ENCODE measurements around the gene ZNF593OS. TPM values are rescaled to one million over a fixed set of nuclear protein-coding genes. Genes with fewer than 3 reads are reported as not detected.

The ZNF593OS gene
- total and polyA plus RNA-seq, 7 donors: 0.16 to 4.2 (median 1.6) TPM

DNA sequence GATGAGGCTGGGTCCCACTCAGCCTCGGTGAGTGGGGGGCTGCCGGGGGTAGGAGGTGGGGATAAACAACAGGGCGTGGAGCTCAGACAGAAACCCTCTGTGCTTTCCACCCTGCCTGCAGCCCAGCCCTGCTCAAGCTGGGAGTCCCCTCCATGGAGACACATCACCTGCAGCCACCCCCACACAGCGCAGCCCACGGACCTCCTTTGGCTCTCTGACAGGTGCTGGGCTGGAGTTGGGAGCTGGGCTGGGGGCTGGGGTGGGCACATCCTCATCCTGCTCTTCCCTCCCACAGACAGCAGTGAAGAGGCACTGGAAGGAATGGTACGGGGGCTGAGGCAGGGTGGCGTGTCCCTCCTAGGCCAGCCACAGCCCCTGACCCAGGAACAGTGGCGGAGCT, 16.8 kb upstream of the ZNF593OS start:
- 88 to 92% (median 91%) methylated on average over 6 to 8 of the region's 8 CpGs for WGBS, 3 donors
- TF ChIP-seq, protein P1, sequence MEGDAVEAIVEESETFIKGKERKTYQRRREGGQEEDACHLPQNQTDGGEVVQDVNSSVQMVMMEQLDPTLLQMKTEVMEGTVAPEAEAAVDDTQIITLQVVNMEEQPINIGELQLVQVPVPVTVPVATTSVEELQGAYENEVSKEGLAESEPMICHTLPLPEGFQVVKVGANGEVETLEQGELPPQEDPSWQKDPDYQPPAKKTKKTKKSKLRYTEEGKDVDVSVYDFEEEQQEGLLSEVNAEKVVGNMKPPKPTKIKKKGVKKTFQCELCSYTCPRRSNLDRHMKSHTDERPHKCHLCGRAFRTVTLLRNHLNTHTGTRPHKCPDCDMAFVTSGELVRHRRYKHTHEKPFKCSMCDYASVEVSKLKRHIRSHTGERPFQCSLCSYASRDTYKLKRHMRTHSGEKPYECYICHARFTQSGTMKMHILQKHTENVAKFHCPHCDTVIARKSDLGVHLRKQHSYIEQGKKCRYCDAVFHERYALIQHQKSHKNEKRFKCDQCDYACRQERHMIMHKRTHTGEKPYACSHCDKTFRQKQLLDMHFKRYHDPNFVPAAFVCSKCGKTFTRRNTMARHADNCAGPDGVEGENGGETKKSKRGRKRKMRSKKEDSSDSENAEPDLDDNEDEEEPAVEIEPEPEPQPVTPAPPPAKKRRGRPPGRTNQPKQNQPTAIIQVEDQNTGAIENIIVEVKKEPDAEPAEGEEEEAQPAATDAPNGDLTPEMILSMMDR (IDR thresholded peaks at IDR 0.05): no peak
- Histone ChIP-seq H3K9me3 (no peaks in the 10 kb centered on the region), H3K27me3 (ENCODE audit: insufficient read depth in 3 of 3, low read length in 2 of 3) (no peaks in the 10 kb centered on the region), H3K36me3 (ENCODE audit: insufficient read depth in 1 of 2, low read depth in 1 of 2) (peaks cover 0 to 62% of the 10 kb centered on the region in 2 donors), H3K4me1 (peaks cover 1% of the 10 kb centered on the region), H3K27ac (no peak overlapping the region), H3K4me3 (no peak overlapping the region)
- no peak for DNase-seq
- ATAC-seq: no peak
- intact Hi-C loops (cut with DNase I): no loop called here

DNA sequence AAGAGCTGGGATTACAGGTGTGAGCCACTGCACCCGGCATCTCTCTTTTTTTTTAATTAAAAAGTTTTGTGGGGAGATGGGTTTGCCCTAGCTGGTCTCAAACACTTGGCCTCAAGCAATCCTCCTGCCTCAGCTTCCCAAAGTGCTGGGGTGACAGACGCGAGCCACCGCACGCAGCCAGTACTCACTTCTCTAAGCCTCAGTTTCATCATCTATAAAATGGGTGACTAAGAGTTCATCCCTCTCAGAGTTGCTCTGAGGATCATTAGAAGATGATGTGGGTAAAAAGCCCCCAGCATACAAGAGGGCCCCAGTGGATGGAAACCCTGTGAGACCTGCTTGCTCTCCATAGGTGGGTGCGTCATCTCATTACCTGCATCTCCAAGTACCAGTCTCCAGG, 16.2 kb upstream of the ZNF593OS start:
- H3K4me1 ChIP-seq: peaks cover 7% of the 10 kb centered on the region
- no peak for ATAC-seq
- DNase-seq: no peak
- H3K4me3 ChIP-seq: no peak overlapping the region
- no peaks in the 10 kb centered on the region for H3K27me3 ChIP-seq (ENCODE audit: insufficient read depth in 3 of 3, low read length in 2 of 3)
- no peak overlapping the region for H3K27ac ChIP-seq
- H3K36me3 ChIP-seq (ENCODE audit: insufficient read depth in 1 of 2, low read depth in 1 of 2): peaks cover 0 to 63% of the 10 kb centered on the region in 2 donors
- intact Hi-C loops (cut with DNase I): no loop called here
- WGBS, 3 donors: 92 to 97% (median 95%) methylated on average over 6 of the region's 6 CpGs
- TF ChIP-seq, protein P1 (IDR thresholded peaks at IDR 0.05): no peak
- no peaks in the 10 kb centered on the region for H3K9me3 ChIP-seq

DNA sequence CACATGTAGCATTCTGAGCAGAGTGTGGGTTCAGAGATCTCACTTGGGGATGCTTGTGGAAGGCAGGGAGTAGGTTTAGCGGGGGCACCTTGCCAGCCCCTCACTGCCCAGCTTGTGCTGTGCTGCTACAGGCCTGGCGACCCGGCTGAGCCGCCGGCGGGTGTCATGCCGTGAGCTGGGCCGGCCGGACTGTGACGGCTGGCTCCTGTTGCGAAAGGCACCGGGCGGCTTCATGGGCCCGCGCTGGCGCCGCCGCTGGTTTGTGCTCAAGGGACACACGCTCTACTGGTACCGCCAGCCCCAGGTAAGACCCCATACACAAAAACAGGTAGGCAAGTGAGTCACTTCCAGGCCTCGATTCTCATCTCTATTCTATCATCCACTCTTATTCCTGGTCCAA, 13.3 kb upstream of the ZNF593OS start:
- DNase-seq: no peak
- WGBS, 3 donors: 89 to 96% (median 92%) methylated on average over 21 of the region's 21 CpGs
- Histone ChIP-seq H3K4me3 (no peak overlapping the region), H3K27me3 (ENCODE audit: insufficient read depth in 3 of 3, low read length in 2 of 3) (no peaks in the 10 kb centered on the region), H3K27ac (peak overlapping the region; percentile 42), H3K36me3 (ENCODE audit: insufficient read depth in 1 of 2, low read depth in 1 of 2) (peaks cover 0 to 63% of the 10 kb centered on the region in 2 donors), H3K4me1 (peaks cover 11% of the 10 kb centered on the region), H3K9me3 (no peaks in the 10 kb centered on the region)
- TF ChIP-seq, protein P1 (IDR thresholded peaks at IDR 0.05): no peak
- intact Hi-C loops (cut with DNase I): loop anchor here in 1 of 2 donors (5.0 kb wide), 1 partner anchor 47 kb away; the partner anchor contains the start of gene CEP85
- no peak for ATAC-seq

DNA sequence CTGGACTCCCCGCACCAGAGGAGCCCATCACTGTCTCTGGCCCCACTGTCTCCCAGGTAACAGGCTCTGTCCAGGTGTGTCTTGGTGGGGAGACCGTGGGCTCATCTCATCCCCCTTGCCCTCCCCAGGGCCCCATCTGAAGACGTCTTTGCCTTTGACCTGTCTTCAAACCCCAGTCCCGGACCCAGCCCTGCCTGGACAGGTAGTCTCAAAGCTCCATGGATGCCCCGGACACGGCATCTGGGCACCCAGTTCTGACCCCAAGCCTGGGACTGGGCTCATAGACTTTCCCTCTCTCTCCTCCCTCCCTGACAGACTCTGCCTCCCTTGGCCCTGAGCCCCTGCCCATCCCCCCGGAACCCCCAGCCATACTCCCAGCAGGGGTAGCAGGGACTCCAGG, 12.5 kb upstream of the ZNF593OS start:
- intact Hi-C loops (cut with DNase I): loop anchor here in 1 of 2 donors (5.0 kb wide), 1 partner anchor 48 kb away; the partner anchor contains the start of gene CEP85
- Histone ChIP-seq H3K36me3 (ENCODE audit: insufficient read depth in 1 of 2, low read depth in 1 of 2) (peaks cover 0 to 55% of the 10 kb centered on the region in 2 donors), H3K4me3 (no peak overlapping the region), H3K4me1 (peaks cover 11% of the 10 kb centered on the region), H3K9me3 (no peaks in the 10 kb centered on the region), H3K27me3 (ENCODE audit: insufficient read depth in 3 of 3, low read length in 2 of 3) (no peaks in the 10 kb centered on the region), H3K27ac (peak overlapping the region; percentile 42)
- no peak for DNase-seq
- WGBS, 3 donors: 87 to 89% (median 88%) methylated on average over 7 of the region's 7 CpGs
- TF ChIP-seq, protein P1 (IDR thresholded peaks at IDR 0.05): no peak
- ATAC-seq: no peak

DNA sequence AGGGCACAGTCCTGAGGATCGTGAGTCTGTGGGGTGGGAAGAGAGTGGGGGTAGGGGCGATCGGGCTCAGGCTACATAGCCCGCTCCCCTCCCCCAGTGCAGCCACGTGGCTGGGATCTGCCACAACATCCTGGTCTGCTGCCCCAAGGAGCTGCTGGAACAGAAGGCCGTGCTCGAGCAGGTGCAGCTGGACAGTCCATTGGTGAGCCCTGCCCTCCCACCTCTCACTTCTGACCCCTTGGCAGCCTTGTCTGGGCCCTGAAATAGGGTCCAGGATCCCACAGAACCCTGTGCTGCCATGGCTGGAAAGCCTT, 10.7 kb upstream of the ZNF593OS start:
- Histone ChIP-seq H3K4me3 (peak overlapping the region; percentile 68), H3K27me3 (ENCODE audit: insufficient read depth in 3 of 3, low read length in 2 of 3) (no peaks in the 10 kb centered on the region), H3K27ac (peak overlapping the region; percentile 99), H3K4me1 (peaks cover 11% of the 10 kb centered on the region), H3K36me3 (ENCODE audit: insufficient read depth in 1 of 2, low read depth in 1 of 2) (peaks cover 0 to 38% of the 10 kb centered on the region in 2 donors), H3K9me3 (no peaks in the 10 kb centered on the region)
- TF ChIP-seq, protein P1 (IDR thresholded peaks at IDR 0.05): no peak
- ATAC-seq (peak; percentile 75 to 92 (median 84)), DNase-seq (peak; percentile 67 to 92)
- intact Hi-C loops (cut with DNase I): loop anchor here in 1 of 2 donors (5.0 kb wide), 1 partner anchor 50 kb away; the partner anchor contains the start of gene CEP85
- WGBS, 3 donors: 21 to 30% (median 30%) methylated on average over 5 to 7 of the region's 7 CpGs
